Sigmoid colon (tissue), 4 donors: ENCODE results near the gene WNK1.

Experiments
- POLR2AphosphoS5 ChIP-seq, 4 donors: sonication (generic); formaldehyde crosslinking; IDR thresholded peaks; one replicate each; pipeline ENCODE4 v1.6.1; 2017; ENCODE audit warnings: antibody characterized with exemption in 4 of 4
- TF ChIP-seq, protein P1 (sequence below), 4 experiments: fragments of 450-650 bp in 3 of 4; fragments of 200-600 bp in 1 of 4; IDR thresholded peaks; one replicate each; pipeline ENCODE4 v1.5.1; 2016 to 2019; ENCODE audit warnings: antibody characterized with exemption in 4 of 4, mild to moderate bottlenecking in 3 of 4, moderate library complexity in 2 of 4

DNA sequence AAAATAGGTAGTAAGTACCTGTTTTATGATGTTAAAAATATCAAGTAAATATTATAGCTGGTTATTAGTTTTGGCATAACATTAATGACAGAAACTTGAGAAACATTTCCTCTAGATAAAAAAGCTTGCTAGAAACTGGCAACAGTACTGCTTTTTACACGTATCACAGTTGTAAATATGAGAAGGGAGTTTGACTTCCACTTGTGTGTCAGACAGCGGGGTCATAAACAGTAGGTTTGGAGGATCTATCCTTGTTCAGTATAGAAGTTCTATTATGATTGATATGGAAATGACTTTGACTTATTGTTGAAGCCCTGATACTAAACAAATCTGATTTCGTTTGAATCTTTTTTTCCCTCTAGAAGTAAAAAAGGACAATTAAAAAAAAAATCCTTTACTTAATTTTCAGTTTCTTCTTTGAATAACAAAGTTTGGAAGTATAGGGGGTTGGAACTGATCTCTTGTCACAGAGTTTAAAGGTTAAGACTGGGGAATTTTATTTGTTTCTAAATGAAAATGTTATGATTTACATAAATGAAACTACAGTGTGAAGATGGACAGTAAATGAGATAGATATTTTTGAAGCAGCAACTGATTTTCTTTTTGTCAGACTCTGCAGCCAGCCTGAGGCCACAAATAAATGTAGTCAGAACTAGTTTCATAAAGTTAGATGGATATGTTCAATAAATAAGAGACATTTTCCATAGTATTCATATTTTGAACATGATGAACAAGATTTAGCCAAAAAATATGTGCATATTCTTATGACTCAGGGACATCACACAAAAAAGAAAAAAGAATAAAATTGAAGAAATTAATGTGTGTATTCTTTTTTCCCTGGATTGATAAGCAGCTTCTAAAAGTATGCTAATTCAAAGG is 50.1 kb downstream of the WNK1 start:
- TF ChIP-seq, protein P1, sequence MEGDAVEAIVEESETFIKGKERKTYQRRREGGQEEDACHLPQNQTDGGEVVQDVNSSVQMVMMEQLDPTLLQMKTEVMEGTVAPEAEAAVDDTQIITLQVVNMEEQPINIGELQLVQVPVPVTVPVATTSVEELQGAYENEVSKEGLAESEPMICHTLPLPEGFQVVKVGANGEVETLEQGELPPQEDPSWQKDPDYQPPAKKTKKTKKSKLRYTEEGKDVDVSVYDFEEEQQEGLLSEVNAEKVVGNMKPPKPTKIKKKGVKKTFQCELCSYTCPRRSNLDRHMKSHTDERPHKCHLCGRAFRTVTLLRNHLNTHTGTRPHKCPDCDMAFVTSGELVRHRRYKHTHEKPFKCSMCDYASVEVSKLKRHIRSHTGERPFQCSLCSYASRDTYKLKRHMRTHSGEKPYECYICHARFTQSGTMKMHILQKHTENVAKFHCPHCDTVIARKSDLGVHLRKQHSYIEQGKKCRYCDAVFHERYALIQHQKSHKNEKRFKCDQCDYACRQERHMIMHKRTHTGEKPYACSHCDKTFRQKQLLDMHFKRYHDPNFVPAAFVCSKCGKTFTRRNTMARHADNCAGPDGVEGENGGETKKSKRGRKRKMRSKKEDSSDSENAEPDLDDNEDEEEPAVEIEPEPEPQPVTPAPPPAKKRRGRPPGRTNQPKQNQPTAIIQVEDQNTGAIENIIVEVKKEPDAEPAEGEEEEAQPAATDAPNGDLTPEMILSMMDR (IDR thresholded peaks at IDR 0.05) = no peak
- no peak for TF ChIP-seq POLR2AphosphoS5 (IDR thresholded peaks at IDR 0.05)
